H1 (cell line): Measurements from ENCODE around the gene ARHGAP27. TPM values are rescaled to one million over a fixed set of nuclear protein-coding genes. Genes with fewer than 3 reads are reported as not detected.

Experiments
- CTCF ChIA-PET: fragments of 300-600 bp; sonication (Branson Sonifier 250); formaldehyde crosslinking; loops from one replicate; lab custom pipeline; 2021; ENCODE audit not compliant: partially characterized antibody; lab: Charles Lee
- POLR2A ChIA-PET: fragments of 300-600 bp; sonication (Branson Sonifier 250); formaldehyde crosslinking; loops from one replicate; lab custom pipeline; 2021; ENCODE audit warnings: inconsistent platforms; ENCODE audit not compliant: partially characterized antibody; lab: Charles Lee
- DNase-seq, 2 experiments: peaks; one replicate each; pipeline versions ENCODE4 v3.0.0 to v3.0.0-alpha.2; 2010 to 2022; ENCODE audit warnings: low spot score in 2 of 2, low read depth in 1 of 2, mixed read lengths in 1 of 2
- FAIRE-seq: peaks from 2 replicates; lab custom pipeline; 2011; peaks lifted over from hg19 to GRCh38; lab: Jason Lieb, UNC
- H2AFZ ChIP-seq: 2 replicates; pipeline ENCODE4 v1.8.1; 2012; ENCODE audit warnings: low read length, inconsistent platforms
- H2AK5ac ChIP-seq: 2 replicates; pipeline ENCODE4 v1.6.1; 2013; ENCODE audit warnings: low read depth, low read length
- H2BK120ac ChIP-seq: replicated peaks from 2 replicates; pipeline ENCODE3; 2013; ENCODE audit warnings: low read depth, low read length, inconsistent platforms
- H2BK12ac ChIP-seq: 2 replicates; pipeline ENCODE4 v1.6.1; 2013; ENCODE audit warnings: low read depth, low read length
- H2BK15ac ChIP-seq: 2 replicates; pipeline ENCODE4 v1.6.1; 2013; ENCODE audit warnings: low read length
- H2BK20ac ChIP-seq: 2 replicates; pipeline ENCODE4 v1.6.1; 2013; ENCODE audit warnings: low read length
- H2BK5ac ChIP-seq: 2 replicates; pipeline ENCODE4 v1.6.1; 2013; ENCODE audit warnings: low read depth, low read length
- H3K14ac ChIP-seq: 2 replicates; pipeline ENCODE4 v1.6.1; 2013; ENCODE audit warnings: inconsistent platforms; ENCODE audit not compliant: insufficient read length
- H3K18ac ChIP-seq: 2 replicates; pipeline ENCODE4 v1.6.1; 2013; ENCODE audit warnings: low read length; ENCODE audit errors: extremely low read depth
- H3K23ac ChIP-seq: 2 replicates; pipeline ENCODE4 v1.6.1; 2013; ENCODE audit warnings: inconsistent platforms; ENCODE audit not compliant: insufficient read length
- H3K23me2 ChIP-seq: 2 replicates; pipeline ENCODE4 v1.6.1; 2013; ENCODE audit warnings: low read depth, low read length
- H3K27ac ChIP-seq: 2 replicates; pipeline ENCODE4 v1.6.1; 2011; ENCODE audit warnings: low read depth, low read length, inconsistent platforms
- H3K27me3 ChIP-seq, 4 experiments: replicated peaks in 1 of 4; 1 replicate in 1 of 4; 2 replicates in 3 of 4; pipeline versions ENCODE4 v1.6.1 to v1.8.1; 2011 to 2013; ENCODE audit warnings: low read length in 3 of 4, mild to moderate bottlenecking in 3 of 4, inconsistent platforms in 2 of 4, mixed read lengths in 2 of 4, moderate library complexity in 1 of 4; ENCODE audit not compliant: control insufficient read depth in 3 of 4, insufficient read depth in 3 of 4; ENCODE audit errors: extremely low read depth in 1 of 4
- H3K36me3 ChIP-seq, 4 experiments: 2 replicates each; pipeline versions ENCODE4 v1.6.1 to v1.8.1; 2011 to 2013; ENCODE audit warnings: mild to moderate bottlenecking in 4 of 4, low read length in 3 of 4, moderate library complexity in 2 of 4, control low read depth in 1 of 4, inconsistent platforms in 1 of 4; ENCODE audit not compliant: insufficient read depth in 4 of 4, control insufficient read depth in 2 of 4
- H3K4ac ChIP-seq: replicated peaks from 2 replicates; pipeline ENCODE3; 2013; ENCODE audit warnings: low read length, low read depth, mixed read lengths, inconsistent platforms; ENCODE audit not compliant: insufficient read length
- H3K4me1 ChIP-seq, 4 experiments: replicated peaks in 1 of 4; 1 replicate in 1 of 4; 2 replicates in 3 of 4; pipeline versions ENCODE4 v1.6.1 to v1.8.1; 2011 to 2013; ENCODE audit warnings: low read length in 3 of 4, inconsistent platforms in 2 of 4, mixed read lengths in 1 of 4; ENCODE audit not compliant: insufficient read depth in 4 of 4, control insufficient read depth in 3 of 4
- H3K4me2 ChIP-seq, 2 experiments: 2 replicates each; pipeline versions ENCODE4 v1.6.1 to v1.8.1; 2011 to 2013; ENCODE audit warnings: low read depth in 2 of 2, low read length in 2 of 2, control low read depth in 1 of 2, inconsistent platforms in 1 of 2, mild to moderate bottlenecking in 1 of 2; ENCODE audit not compliant: insufficient read depth in 1 of 2
- H3K4me3 ChIP-seq, 4 experiments: fragments of 200-600, 300-600 bp in 1 of 4; sonication (generic), shearing (Covaris generic), sonication (Bioruptor Twin) in 1 of 4; 2 replicates each; pipeline versions ENCODE4 v1.5.1 to v1.8.1; 2011 to 2016; ENCODE audit warnings: low read length in 4 of 4, low read depth in 3 of 4, control low read depth in 2 of 4, inconsistent platforms in 2 of 4, mild to moderate bottlenecking in 2 of 4, mixed read lengths in 1 of 4, moderate library complexity in 1 of 4; ENCODE audit not compliant: insufficient read depth in 2 of 4; ENCODE audit errors: extremely low read depth in 1 of 4
- H3K56ac ChIP-seq: replicated peaks from 2 replicates; pipeline ENCODE3; 2013; ENCODE audit warnings: low read depth, mild to moderate bottlenecking, mixed read lengths, low read length, inconsistent platforms; ENCODE audit not compliant: insufficient read length
- H3K79me1 ChIP-seq: 2 replicates; pipeline ENCODE4 v1.6.1; 2013; ENCODE audit warnings: low read depth, low read length, control low read depth
- H3K79me2 ChIP-seq, 2 experiments: 2 replicates each; pipeline versions ENCODE4 v1.6.1 to v1.8.1; 2012 to 2013; ENCODE audit warnings: low read length in 2 of 2, mild to moderate bottlenecking in 2 of 2, inconsistent platforms in 1 of 2; ENCODE audit not compliant: insufficient read depth in 2 of 2, control insufficient read depth in 1 of 2
- H3K9ac ChIP-seq, 4 experiments: replicated peaks in 1 of 4; 1 replicate in 1 of 4; 2 replicates in 3 of 4; pipeline versions ENCODE4 v1.6.1 to v1.8.1; 2011 to 2013; ENCODE audit warnings: low read depth in 3 of 4, low read length in 3 of 4, control low read depth in 2 of 4, mild to moderate bottlenecking in 2 of 4, moderate library complexity in 2 of 4, inconsistent platforms in 1 of 4; ENCODE audit errors: extremely low read depth in 1 of 4
- H3K9me3 ChIP-seq, 2 experiments: 2 replicates each; pipeline versions ENCODE4 v1.6.1 to v1.8.1; 2012 to 2013; ENCODE audit warnings: mild to moderate bottlenecking in 2 of 2, moderate library complexity in 2 of 2, control low read depth in 1 of 2, inconsistent platforms in 1 of 2, low read depth in 1 of 2, low read length in 1 of 2, mixed read lengths in 1 of 2; ENCODE audit not compliant: insufficient read depth in 2 of 2
- H4K20me1 ChIP-seq, 2 experiments: replicated peaks in 1 of 2; 2 replicates each; pipeline versions ENCODE3 to v1.8.1; 2011 to 2013; ENCODE audit warnings: inconsistent platforms in 2 of 2, low read length in 2 of 2, mild to moderate bottlenecking in 1 of 2; ENCODE audit not compliant: insufficient read depth in 2 of 2, control insufficient read depth in 1 of 2
- H4K5ac ChIP-seq: 2 replicates; pipeline ENCODE4 v1.6.1; 2013; ENCODE audit warnings: low read length, low read depth, mixed read lengths, inconsistent platforms; ENCODE audit not compliant: insufficient read length
- H4K8ac ChIP-seq: 2 replicates; pipeline ENCODE4 v1.8.0; 2013; ENCODE audit warnings: mild to moderate bottlenecking, moderate library complexity, low read length, inconsistent platforms; ENCODE audit not compliant: insufficient read depth; ENCODE audit errors: extremely low read depth
- H4K91ac ChIP-seq: replicated peaks from 2 replicates; pipeline ENCODE3; 2013; ENCODE audit warnings: low read length, mixed read lengths, inconsistent platforms; ENCODE audit not compliant: insufficient read length
- NRF1 ChIP-seq: IDR thresholded peaks from 2 replicates; pipeline ENCODE4 v1.6.1; 2011; ENCODE audit warnings: mild to moderate bottlenecking, low read depth, low read length, improper control_type of control experiment
- WGBS, 2 experiments: shearing (Covaris generic) in 1 of 2; methylation state at CpG; one replicate each; pipeline versions ENCODE4 v1.1.6 to v1.1.7; 2013 to 2015; ENCODE audit warnings: low lambda C conversion rate in 2 of 2, mixed read lengths in 2 of 2, inconsistent platforms in 1 of 2, low coverage in 1 of 2, missing lambda C conversion rate in 1 of 2; ENCODE audit not compliant: insufficient replicate concordance in 2 of 2, insufficient coverage in 1 of 2, insufficient read length in 1 of 2; ENCODE audit errors: extremely low coverage in 1 of 2, missing lambda C conversion rate in 1 of 2; 5-methylcytosine and 5-hydroxymethylcytosine counted together
- polyA plus RNA-seq, 7 experiments: library from polyadenylated mRNA; depleted of rRNA in 3 of 7; stranded (reverse) in 5 of 7; unstranded in 2 of 7; fragments of >200 nt in 5 of 7; fragments of 200-250 nt in 2 of 7; gene quantifications; 1 replicate in 5 of 7; 2 replicates in 1 of 7; 4 replicates in 1 of 7; pipeline versions ENCODE4 v1.2.1 to v1.2.3, GENCODE V29; 2011 to 2013; ENCODE audit warnings: missing spikeins in 2 of 7, mixed read lengths in 2 of 7
- total RNA-seq: library from RNA; stranded (reverse); fragmentation: NEBNext Ultra II Directional; extraction: Animal tissue kit (Norgen Biotek cat#: 25700); gene quantifications from 2 replicates; pipeline ENCODE4 v1.2.1, GENCODE V29; 2021

The ARHGAP27 gene
- total and polyA plus RNA-seq, 2 of the 8 experiments (the other 6 are each of a cell fraction or from before 2014, with no cell fraction given): 11.6 to 13.1 TPM

- Histone ChIP-seq H3K27ac (no peak overlapping the region), H2BK15ac (no peak overlapping the region), H4K91ac (no peak overlapping the region), H2BK20ac (no peak overlapping the region), H3K79me2 (no peaks in the 10 kb centered on the region), H4K8ac (no peak overlapping the region), H2BK120ac (no peak overlapping the region), H3K4me2 (no peak overlapping the region), H3K14ac (no peak overlapping the region), H3K27me3 (no peaks in the 10 kb centered on the region), H3K9me3 (no peaks in the 10 kb centered on the region), H3K23ac (no peak overlapping the region), H2BK5ac (no peak overlapping the region), H3K4me3 (no peak overlapping the region), H3K36me3 (no peaks in the 10 kb centered on the region), H4K5ac (no peak overlapping the region), H2AK5ac (no peak overlapping the region), H2BK12ac (no peak overlapping the region), H3K18ac (no peak overlapping the region), H3K4me1 (peaks cover 0 to 7% (median 6%) of the 10 kb centered on the region in 4 experiments; a peak in 3 of 7 replicates), H3K56ac (no peak overlapping the region), H4K20me1 (no peaks in the 10 kb centered on the region), H3K23me2 (no peaks in the 10 kb centered on the region), H2AFZ (no peak overlapping the region), H3K4ac (peak overlapping the region; percentile 23), H3K9ac (no peak overlapping the region), H3K79me1 (no peaks in the 10 kb centered on the region)
- DNase-seq (no peak), FAIRE-seq (no peak)
- ChIA-PET CTCF (interaction anchor here (2.0 to 20.9 kb wide), 4 partner anchors 8 to 163 kb away, joined by 4 to 579 read pairs (median 35); partner anchors contain the start of gene SPATA32), POLR2A (interaction anchor here (0.7 kb wide), 1 partner anchor 393 kb away, joined by 3 read pairs; no protein-coding TSS in a partner anchor)
- TF ChIP-seq NRF1: no peak
- 82% methylated on average over 3 of the region's 3 CpGs; no CpG with 5 or more reads in 1 of the 2 experiments for WGBS, 2 experiments
Measured at GRCh38 chr17:45382226-45382625, 50.4 kb downstream of the ARHGAP27 start.
